H1 (cell line): ENCODE measurements around the gene MSI2. TPM values are rescaled to one million over a fixed set of nuclear protein-coding genes. Genes with fewer than 3 reads are reported as not detected.

Experiments
- CTCF ChIA-PET: fragments of 300-600 bp; sonication (Branson Sonifier 250); formaldehyde crosslinking; loops from one replicate; lab custom pipeline; 2021; ENCODE audit not compliant: partially characterized antibody; lab: Charles Lee
- POLR2A ChIA-PET: fragments of 300-600 bp; sonication (Branson Sonifier 250); formaldehyde crosslinking; loops from one replicate; lab custom pipeline; 2021; ENCODE audit warnings: inconsistent platforms; ENCODE audit not compliant: partially characterized antibody; lab: Charles Lee
- DNase-seq, 2 experiments: peaks; one replicate each; pipeline versions ENCODE4 v3.0.0 to v3.0.0-alpha.2; 2010 to 2022; ENCODE audit warnings: low spot score in 2 of 2, low read depth in 1 of 2, mixed read lengths in 1 of 2
- FAIRE-seq: peaks from 2 replicates; lab custom pipeline; 2011; peaks lifted over from hg19 to GRCh38; lab: Jason Lieb, UNC
- H2AFZ ChIP-seq: 2 replicates; pipeline ENCODE4 v1.8.1; 2012; ENCODE audit warnings: low read length, inconsistent platforms
- H2AK5ac ChIP-seq: 2 replicates; pipeline ENCODE4 v1.6.1; 2013; ENCODE audit warnings: low read depth, low read length
- H2BK120ac ChIP-seq: replicated peaks from 2 replicates; pipeline ENCODE3; 2013; ENCODE audit warnings: low read depth, low read length, inconsistent platforms
- H2BK12ac ChIP-seq: 2 replicates; pipeline ENCODE4 v1.6.1; 2013; ENCODE audit warnings: low read depth, low read length
- H2BK15ac ChIP-seq: 2 replicates; pipeline ENCODE4 v1.6.1; 2013; ENCODE audit warnings: low read length
- H2BK20ac ChIP-seq: 2 replicates; pipeline ENCODE4 v1.6.1; 2013; ENCODE audit warnings: low read length
- H2BK5ac ChIP-seq: 2 replicates; pipeline ENCODE4 v1.6.1; 2013; ENCODE audit warnings: low read depth, low read length
- H3K14ac ChIP-seq: 2 replicates; pipeline ENCODE4 v1.6.1; 2013; ENCODE audit warnings: inconsistent platforms; ENCODE audit not compliant: insufficient read length
- H3K18ac ChIP-seq: 2 replicates; pipeline ENCODE4 v1.6.1; 2013; ENCODE audit warnings: low read length; ENCODE audit errors: extremely low read depth
- H3K23ac ChIP-seq: 2 replicates; pipeline ENCODE4 v1.6.1; 2013; ENCODE audit warnings: inconsistent platforms; ENCODE audit not compliant: insufficient read length
- H3K23me2 ChIP-seq: 2 replicates; pipeline ENCODE4 v1.6.1; 2013; ENCODE audit warnings: low read depth, low read length
- H3K27ac ChIP-seq: 2 replicates; pipeline ENCODE4 v1.6.1; 2011; ENCODE audit warnings: low read depth, low read length, inconsistent platforms
- H3K27me3 ChIP-seq, 4 experiments: replicated peaks in 1 of 4; 1 replicate in 1 of 4; 2 replicates in 3 of 4; pipeline versions ENCODE4 v1.6.1 to v1.8.1; 2011 to 2013; ENCODE audit warnings: low read length in 3 of 4, mild to moderate bottlenecking in 3 of 4, inconsistent platforms in 2 of 4, mixed read lengths in 2 of 4, moderate library complexity in 1 of 4; ENCODE audit not compliant: control insufficient read depth in 3 of 4, insufficient read depth in 3 of 4; ENCODE audit errors: extremely low read depth in 1 of 4
- H3K36me3 ChIP-seq, 4 experiments: 2 replicates each; pipeline versions ENCODE4 v1.6.1 to v1.8.1; 2011 to 2013; ENCODE audit warnings: mild to moderate bottlenecking in 4 of 4, low read length in 3 of 4, moderate library complexity in 2 of 4, control low read depth in 1 of 4, inconsistent platforms in 1 of 4; ENCODE audit not compliant: insufficient read depth in 4 of 4, control insufficient read depth in 2 of 4
- H3K4ac ChIP-seq: replicated peaks from 2 replicates; pipeline ENCODE3; 2013; ENCODE audit warnings: low read length, low read depth, mixed read lengths, inconsistent platforms; ENCODE audit not compliant: insufficient read length
- H3K4me1 ChIP-seq, 4 experiments: replicated peaks in 1 of 4; 1 replicate in 1 of 4; 2 replicates in 3 of 4; pipeline versions ENCODE4 v1.6.1 to v1.8.1; 2011 to 2013; ENCODE audit warnings: low read length in 3 of 4, inconsistent platforms in 2 of 4, mixed read lengths in 1 of 4; ENCODE audit not compliant: insufficient read depth in 4 of 4, control insufficient read depth in 3 of 4
- H3K4me2 ChIP-seq, 2 experiments: 2 replicates each; pipeline versions ENCODE4 v1.6.1 to v1.8.1; 2011 to 2013; ENCODE audit warnings: low read depth in 2 of 2, low read length in 2 of 2, control low read depth in 1 of 2, inconsistent platforms in 1 of 2, mild to moderate bottlenecking in 1 of 2; ENCODE audit not compliant: insufficient read depth in 1 of 2
- H3K4me3 ChIP-seq, 4 experiments: fragments of 200-600, 300-600 bp in 1 of 4; sonication (generic), shearing (Covaris generic), sonication (Bioruptor Twin) in 1 of 4; 2 replicates each; pipeline versions ENCODE4 v1.5.1 to v1.8.1; 2011 to 2016; ENCODE audit warnings: low read length in 4 of 4, low read depth in 3 of 4, control low read depth in 2 of 4, inconsistent platforms in 2 of 4, mild to moderate bottlenecking in 2 of 4, mixed read lengths in 1 of 4, moderate library complexity in 1 of 4; ENCODE audit not compliant: insufficient read depth in 2 of 4; ENCODE audit errors: extremely low read depth in 1 of 4
- H3K56ac ChIP-seq: replicated peaks from 2 replicates; pipeline ENCODE3; 2013; ENCODE audit warnings: low read depth, mild to moderate bottlenecking, mixed read lengths, low read length, inconsistent platforms; ENCODE audit not compliant: insufficient read length
- H3K79me1 ChIP-seq: 2 replicates; pipeline ENCODE4 v1.6.1; 2013; ENCODE audit warnings: low read depth, low read length, control low read depth
- H3K79me2 ChIP-seq, 2 experiments: 2 replicates each; pipeline versions ENCODE4 v1.6.1 to v1.8.1; 2012 to 2013; ENCODE audit warnings: low read length in 2 of 2, mild to moderate bottlenecking in 2 of 2, inconsistent platforms in 1 of 2; ENCODE audit not compliant: insufficient read depth in 2 of 2, control insufficient read depth in 1 of 2
- H3K9ac ChIP-seq, 4 experiments: replicated peaks in 1 of 4; 1 replicate in 1 of 4; 2 replicates in 3 of 4; pipeline versions ENCODE4 v1.6.1 to v1.8.1; 2011 to 2013; ENCODE audit warnings: low read depth in 3 of 4, low read length in 3 of 4, control low read depth in 2 of 4, mild to moderate bottlenecking in 2 of 4, moderate library complexity in 2 of 4, inconsistent platforms in 1 of 4; ENCODE audit errors: extremely low read depth in 1 of 4
- H3K9me3 ChIP-seq, 2 experiments: 2 replicates each; pipeline versions ENCODE4 v1.6.1 to v1.8.1; 2012 to 2013; ENCODE audit warnings: mild to moderate bottlenecking in 2 of 2, moderate library complexity in 2 of 2, control low read depth in 1 of 2, inconsistent platforms in 1 of 2, low read depth in 1 of 2, low read length in 1 of 2, mixed read lengths in 1 of 2; ENCODE audit not compliant: insufficient read depth in 2 of 2
- H4K20me1 ChIP-seq, 2 experiments: replicated peaks in 1 of 2; 2 replicates each; pipeline versions ENCODE3 to v1.8.1; 2011 to 2013; ENCODE audit warnings: inconsistent platforms in 2 of 2, low read length in 2 of 2, mild to moderate bottlenecking in 1 of 2; ENCODE audit not compliant: insufficient read depth in 2 of 2, control insufficient read depth in 1 of 2
- H4K5ac ChIP-seq: 2 replicates; pipeline ENCODE4 v1.6.1; 2013; ENCODE audit warnings: low read length, low read depth, mixed read lengths, inconsistent platforms; ENCODE audit not compliant: insufficient read length
- H4K8ac ChIP-seq: 2 replicates; pipeline ENCODE4 v1.8.0; 2013; ENCODE audit warnings: mild to moderate bottlenecking, moderate library complexity, low read length, inconsistent platforms; ENCODE audit not compliant: insufficient read depth; ENCODE audit errors: extremely low read depth
- H4K91ac ChIP-seq: replicated peaks from 2 replicates; pipeline ENCODE3; 2013; ENCODE audit warnings: low read length, mixed read lengths, inconsistent platforms; ENCODE audit not compliant: insufficient read length
- CEBPB ChIP-seq: IDR thresholded peaks from 2 replicates; pipeline ENCODE4 v1.6.1; 2012; ENCODE audit warnings: low read depth, low read length
- CHD2 ChIP-seq: IDR thresholded peaks from 2 replicates; pipeline ENCODE4 v1.6.1; 2012; ENCODE audit warnings: low read length, improper control_type of control experiment
- JUN ChIP-seq: IDR thresholded peaks from 2 replicates; pipeline ENCODE4 v1.6.1; 2011; ENCODE audit warnings: low read depth, mild to moderate bottlenecking, improper control_type of control experiment, low read length
- KDM1A ChIP-seq: fragments of 200-600, 300-600 bp; sonication (generic); IDR thresholded peaks from 2 replicates; pipeline ENCODE4 v1.7.1; 2016; ENCODE audit warnings: mild to moderate bottlenecking, low read length, borderline replicate concordance
- KDM4A ChIP-seq: IDR thresholded peaks from one replicate; pipeline ENCODE4 v1.7.1; 2012; ENCODE audit warnings: low read depth, mild to moderate bottlenecking, moderate library complexity, low read length, inconsistent platforms; ENCODE audit not compliant: severe bottlenecking
- MAFK ChIP-seq: IDR thresholded peaks from 2 replicates; pipeline ENCODE4 v1.6.1; 2012; ENCODE audit warnings: low read depth, mild to moderate bottlenecking, improper control_type of control experiment, low read length
- POLR2AphosphoS5 ChIP-seq: IDR thresholded peaks from 2 replicates; pipeline ENCODE4 v1.6.1; 2011; ENCODE audit warnings: low read depth, low read length
- RXRA ChIP-seq: IDR thresholded peaks from 2 replicates; pipeline ENCODE4 v1.6.1; 2011; ENCODE audit warnings: low read depth, mild to moderate bottlenecking, low read length, moderate library complexity; ENCODE audit not compliant: insufficient read depth
- SIX5 ChIP-seq: IDR thresholded peaks from 2 replicates; pipeline ENCODE4 v1.6.1; 2011; ENCODE audit warnings: mild to moderate bottlenecking, low read depth, low read length
- SP4 ChIP-seq: IDR thresholded peaks from 2 replicates; pipeline ENCODE4 v1.6.1; 2012; ENCODE audit warnings: low read length, inconsistent platforms
- SRF ChIP-seq: IDR thresholded peaks from 2 replicates; pipeline ENCODE4 v1.6.1; 2011; ENCODE audit warnings: mild to moderate bottlenecking, low read depth, low read length, moderate library complexity
- SUZ12 ChIP-seq: fragments of 200-600 bp; sonication (generic); IDR thresholded peaks from 2 replicates; pipeline ENCODE4 v1.6.1; 2012; ENCODE audit warnings: mild to moderate bottlenecking, inconsistent platforms, low read length, moderate library complexity, mixed read lengths
- TBP ChIP-seq: IDR thresholded peaks from 2 replicates; pipeline ENCODE4 v1.6.1; 2011; ENCODE audit warnings: low read depth, low read length, improper control_type of control experiment
- TCF12 ChIP-seq: IDR thresholded peaks from 2 replicates; pipeline ENCODE4 v1.6.1; 2011; ENCODE audit warnings: low read depth, mild to moderate bottlenecking, low read length
- ZNF274 ChIP-seq: IDR thresholded peaks from 2 replicates; pipeline ENCODE4 v1.7.0; 2012; ENCODE audit warnings: low read length, borderline replicate concordance; ENCODE audit errors: extremely low read depth
- WGBS, 2 experiments: shearing (Covaris generic) in 1 of 2; methylation state at CpG; one replicate each; pipeline versions ENCODE4 v1.1.6 to v1.1.7; 2013 to 2015; ENCODE audit warnings: low lambda C conversion rate in 2 of 2, mixed read lengths in 2 of 2, inconsistent platforms in 1 of 2, low coverage in 1 of 2, missing lambda C conversion rate in 1 of 2; ENCODE audit not compliant: insufficient replicate concordance in 2 of 2, insufficient coverage in 1 of 2, insufficient read length in 1 of 2; ENCODE audit errors: extremely low coverage in 1 of 2, missing lambda C conversion rate in 1 of 2; 5-methylcytosine and 5-hydroxymethylcytosine counted together
- polyA plus RNA-seq, 7 experiments: library from polyadenylated mRNA; depleted of rRNA in 3 of 7; stranded (reverse) in 5 of 7; unstranded in 2 of 7; fragments of >200 nt in 5 of 7; fragments of 200-250 nt in 2 of 7; gene quantifications; 1 replicate in 5 of 7; 2 replicates in 1 of 7; 4 replicates in 1 of 7; pipeline versions ENCODE4 v1.2.1 to v1.2.3, GENCODE V29; 2011 to 2013; ENCODE audit warnings: missing spikeins in 2 of 7, mixed read lengths in 2 of 7
- total RNA-seq: library from RNA; stranded (reverse); fragmentation: NEBNext Ultra II Directional; extraction: Animal tissue kit (Norgen Biotek cat#: 25700); gene quantifications from 2 replicates; pipeline ENCODE4 v1.2.1, GENCODE V29; 2021
- TF ChIP-seq, protein P1 (sequence below): IDR thresholded peaks from 2 replicates; pipeline ENCODE4 v1.6.1; 2012; ENCODE audit warnings: inconsistent platforms

Gene MSI2
- total and polyA plus RNA-seq, 2 of the 8 experiments (the other 6 are each of a cell fraction or from before 2014, with no cell fraction given): 36.7 to 80.6 TPM

DNA sequence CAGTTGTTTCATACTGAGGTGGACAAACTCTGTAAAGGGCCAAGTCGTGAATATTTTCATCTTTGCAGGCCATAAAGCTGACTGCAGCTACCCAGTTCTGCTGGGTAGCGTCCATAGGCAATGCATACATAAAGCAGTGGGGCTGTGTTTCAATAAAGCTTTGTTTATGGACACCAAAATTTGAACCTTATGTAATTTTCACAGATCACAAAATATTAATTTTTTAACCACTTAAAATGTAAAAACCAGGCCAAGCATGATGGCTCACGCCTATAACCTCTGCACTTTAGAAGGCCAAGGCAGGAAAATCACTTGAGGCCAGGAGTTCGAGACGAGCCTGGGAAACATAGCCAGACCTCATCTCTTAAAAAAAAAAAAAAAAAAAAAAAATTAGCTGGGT lies 340.8 kb downstream of the MSI2 start:
- no peak for FAIRE-seq
- Histone ChIP-seq H3K56ac (no peak overlapping the region), H3K27ac (no peak overlapping the region), H4K91ac (no peak overlapping the region), H3K27me3 (no peaks in the 10 kb centered on the region), H2BK20ac (no peak overlapping the region), H3K23me2 (no peaks in the 10 kb centered on the region), H2BK120ac (no peak overlapping the region), H3K14ac (no peak overlapping the region), H3K9ac (no peak overlapping the region), H3K4me3 (no peak overlapping the region), H3K4me1 (peaks cover 0 to 3% (median 1%) of the 10 kb centered on the region in 4 experiments; a peak in 2 of 7 replicates), H4K20me1 (peaks cover 2% of the 10 kb centered on the region in 2 experiments), H3K4ac (no peak overlapping the region), H2AFZ (no peak overlapping the region), H4K8ac (no peak overlapping the region), H4K5ac (no peak overlapping the region), H3K36me3 (no peaks in the 10 kb centered on the region; a peak in 1 of 8 replicates), H2AK5ac (no peak overlapping the region), H3K23ac (no peak overlapping the region), H3K79me1 (no peaks in the 10 kb centered on the region), H2BK12ac (no peak overlapping the region), H3K9me3 (no peaks in the 10 kb centered on the region), H3K18ac (no peak overlapping the region), H3K4me2 (no peak overlapping the region), H3K79me2 (no peaks in the 10 kb centered on the region), H2BK15ac (no peak overlapping the region), H2BK5ac (no peak overlapping the region)
- DNase-seq: no peak
- ChIA-PET POLR2A (interaction anchor here (1.4 kb wide), 1 partner anchor 75 kb away, joined by 3 read pairs; no protein-coding TSS in a partner anchor), CTCF (interaction anchor here (0.7 to 8.2 kb wide), 42 partner anchors 10 to 467 kb away, joined by 3 to 100 read pairs (median 6); no protein-coding TSS in a partner anchor)
- WGBS, 2 experiments: 88% methylated on average over 5 of the region's 5 CpGs; no CpG with 5 or more reads in 1 of the 2 experiments
- no peak for TF ChIP-seq SRF
- no peak for TF ChIP-seq MAFK
- TF ChIP-seq TBP: no peak
- no peak for TF ChIP-seq SUZ12
- TF ChIP-seq, protein P1, sequence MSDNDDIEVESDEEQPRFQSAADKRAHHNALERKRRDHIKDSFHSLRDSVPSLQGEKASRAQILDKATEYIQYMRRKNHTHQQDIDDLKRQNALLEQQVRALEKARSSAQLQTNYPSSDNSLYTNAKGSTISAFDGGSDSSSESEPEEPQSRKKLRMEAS: no peak
- TF ChIP-seq POLR2AphosphoS5: no peak
- TF ChIP-seq CHD2: no peak
- no peak for TF ChIP-seq ZNF274
- TF ChIP-seq TCF12: no peak
- TF ChIP-seq CEBPB: no peak
- no peak for TF ChIP-seq KDM1A
- TF ChIP-seq SIX5: no peak
- TF ChIP-seq RXRA: no peak
- no peak for TF ChIP-seq KDM4A
- TF ChIP-seq SP4: no peak
- TF ChIP-seq JUN: no peak
